HG02852 (cell line): ENCODE results near the gene GSDMA.
"Not testable (repeated sequence)": the region's sequence is repeated elsewhere in the genome, so short reads cannot be mapped to it uniquely, and the experiment has no call there.

ENCODE experiments used
- ATAC-seq: cut with Tn5 transposase; IDR thresholded peaks from one replicate; pipeline ENCODE4 v1.9.1; 2021; ENCODE audit warnings: mild to moderate bottlenecking, moderate library complexity; ENCODE audit not compliant: unreplicated experiment

The GSDMA gene

GRCh38 chr17:39995438-39995837, 32.6 kb downstream of the GSDMA start:
- ATAC-seq: no peak

GRCh38 chr17:39996162-39996561, 33.4 kb downstream of the GSDMA start:
- no peak for ATAC-seq

GRCh38 chr17:39996800-39997199, 34.0 kb downstream of the GSDMA start:
- ATAC-seq: no peak

- no peak for ATAC-seq
Measured at GRCh38 chr17:39997543-39997942, 34.7 kb downstream of the GSDMA start.

- ATAC-seq: no peak
Measured at GRCh38 chr17:39999067-39999466, 36.3 kb downstream of the GSDMA start.

- ATAC-seq: no peak
Measured at GRCh38 chr17:40000161-40000560, 37.4 kb downstream of the GSDMA start.

GRCh38 chr17:40001335-40001734, 38.5 kb downstream of the GSDMA start:
- ATAC-seq: not testable (repeated sequence)

GRCh38 chr17:40004072-40004471, 41.3 kb downstream of the GSDMA start:
- ATAC-seq: no peak

- ATAC-seq: no peak
Measured at GRCh38 chr17:40004712-40005111, 41.9 kb downstream of the GSDMA start.

GRCh38 chr17:40005520-40005919, 42.7 kb downstream of the GSDMA start:
- ATAC-seq: no peak

GRCh38 chr17:40010946-40011500, 48.2 kb downstream of the GSDMA start:
- not testable (repeated sequence) for ATAC-seq

GRCh38 chr17:40012017-40012647, 49.3 kb downstream of the GSDMA start:
- not testable (repeated sequence) for ATAC-seq

GRCh38 chr17:40014375-40014980, 51.7 kb downstream of the GSDMA start:
- no peak for ATAC-seq

GRCh38 chr17:40015005-40015997, 52.5 kb downstream of the GSDMA start, which contains the start of gene CSF3:
TSS of gene CSF3 (plus strand) at chr17:40015440. CDS start at chr17:40015475, 35 bp downstream.
- ATAC-seq: no peak

GRCh38 chr17:40015998-40016985, 53.5 kb downstream of the GSDMA start:
- ATAC-seq: no peak

GRCh38 chr17:40017422-40018080, 54.7 kb downstream of the GSDMA start:
- no peak for ATAC-seq

GRCh38 chr17:40018211-40019121, 55.7 kb downstream of the GSDMA start:
- no peak for ATAC-seq
